WTC11 (cell line): ENCODE measurements around the gene GRPEL1. TPM values are rescaled to one million over a fixed set of nuclear protein-coding genes. Genes with fewer than 3 reads are reported as not detected.
"Not testable (repeated sequence)": the region's sequence is repeated elsewhere in the genome, so short reads cannot be mapped to it uniquely, and the experiment has no call there.

ENCODE experiments used
- ATAC-seq: fragments of 200-7000 bp; cut with Tn5 transposase; 2 replicates; pipeline ENCODE4 v1.10.0; 2021; ENCODE audit warnings: mild to moderate bottlenecking, moderate library complexity
- CTCF ChIA-PET: fragments of 300-600 bp; sonication (Branson Sonifier 250); formaldehyde crosslinking; loops from one replicate; lab custom pipeline; 2021; ENCODE audit warnings: antibody characterized with exemption; lab: Charles Lee
- POLR2A ChIA-PET: fragments of 350-600 bp; sonication (Branson Sonifier 250); formaldehyde crosslinking; loops from one replicate; lab custom pipeline; 2021; ENCODE audit warnings: antibody characterized with exemption; lab: Charles Lee
- DNase-seq: peaks from one replicate; pipeline ENCODE4 v3.0.0; 2021; ENCODE audit warnings: low spot score
- H3K27ac Mint-ChIP-seq: 2 replicates; pipeline ENCODE4 v1.8.0; 2021; ENCODE audit warnings: mixed read lengths
- H3K27me3 Mint-ChIP-seq: 2 replicates; pipeline ENCODE4 v1.8.0; 2021; ENCODE audit warnings: low read depth, mild to moderate bottlenecking, moderate library complexity, mixed read lengths
- H3K36me3 Mint-ChIP-seq: 2 replicates; pipeline ENCODE4 v1.8.0; 2021; ENCODE audit warnings: mixed read lengths
- H3K4me1 Mint-ChIP-seq: 2 replicates; pipeline ENCODE4 v1.8.0; 2022; ENCODE audit warnings: mixed read lengths
- H3K4me3 Mint-ChIP-seq: 2 replicates; pipeline ENCODE4 v1.8.0; 2021; ENCODE audit warnings: mild to moderate bottlenecking, moderate library complexity, mixed read lengths
- H3K9me3 Mint-ChIP-seq: 2 replicates; pipeline ENCODE4 v1.8.0; 2021; ENCODE audit warnings: mixed read lengths
- ATF1 ChIP-seq: sonication (generic); formaldehyde crosslinking; IDR thresholded peaks from 2 replicates; pipeline ENCODE4 v1.8.1; 2023; ENCODE audit warnings: mild to moderate bottlenecking, moderate library complexity, missing genetic modification reagents
- CREB1 ChIP-seq: sonication (generic); formaldehyde crosslinking; IDR thresholded peaks from 2 replicates; pipeline ENCODE4 v1.8.0; 2023; ENCODE audit warnings: mild to moderate bottlenecking, missing genetic modification reagents
- ELF4 ChIP-seq: sonication (generic); formaldehyde crosslinking; IDR thresholded peaks from 2 replicates; pipeline ENCODE4 v1.8.1; 2022; ENCODE audit warnings: low read depth, mild to moderate bottlenecking, moderate library complexity, missing genetic modification reagents
- ESRRA ChIP-seq: sonication (generic); formaldehyde crosslinking; IDR thresholded peaks from 2 replicates; pipeline ENCODE4 v1.8.1; 2022; ENCODE audit warnings: mild to moderate bottlenecking, missing genetic modification reagents, borderline replicate concordance
- GTF2I ChIP-seq: fragments of 250-450 bp; sonication (Bioruptor Pico); conservative IDR thresholded peaks from 2 replicates; pipeline ENCODE4 v1.4.0; 2021; ENCODE audit warnings: mild to moderate bottlenecking
- JUN ChIP-seq: sonication (generic); formaldehyde crosslinking; IDR thresholded peaks from 2 replicates; pipeline ENCODE4 v1.8.0; 2023; ENCODE audit warnings: mild to moderate bottlenecking, missing genetic modification reagents
- NFYB ChIP-seq: sonication (generic); formaldehyde crosslinking; conservative IDR thresholded peaks from 2 replicates; pipeline ENCODE4 v1.8.0; 2022; ENCODE audit warnings: low read depth, missing genetic modification reagents
- NR2C2 ChIP-seq: sonication (generic); formaldehyde crosslinking; IDR thresholded peaks from 2 replicates; pipeline ENCODE4 v1.8.0; 2022; ENCODE audit warnings: mild to moderate bottlenecking, missing genetic modification reagents
- PRRX2 ChIP-seq: fragments of 250-450 bp; sonication (Bioruptor Pico); IDR thresholded peaks from 2 replicates; pipeline ENCODE4 v1.8.0; 2021; ENCODE audit warnings: mild to moderate bottlenecking
- RELA ChIP-seq: sonication (generic); formaldehyde crosslinking; IDR thresholded peaks from 2 replicates; pipeline ENCODE4 v1.8.1; 2022; ENCODE audit warnings: missing genetic modification reagents, mild to moderate bottlenecking, borderline replicate concordance
- RORB ChIP-seq: fragments of 250-450 bp; sonication (Bioruptor Pico); IDR thresholded peaks from 2 replicates; pipeline ENCODE4 v1.9.0; 2021; ENCODE audit warnings: mild to moderate bottlenecking
- TP53 ChIP-seq: sonication (generic); formaldehyde crosslinking; IDR thresholded peaks from 2 replicates; pipeline ENCODE4 v1.8.1; 2023; ENCODE audit warnings: mild to moderate bottlenecking, missing genetic modification reagents
- total RNA-seq: library from RNA; stranded (reverse); gene quantifications from 3 replicates; pipeline ENCODE4 v1.2.3, GENCODE V29; 2021
- TF ChIP-seq, protein P1 (sequence below): sonication (generic); formaldehyde crosslinking; IDR thresholded peaks from 2 replicates; pipeline ENCODE4 v1.8.1; 2023; ENCODE audit warnings: mild to moderate bottlenecking, missing genetic modification reagents, moderate library complexity
- TF ChIP-seq, protein P2 (sequence below): fragments of 250-450 bp; sonication (Bioruptor Pico); IDR thresholded peaks from 2 replicates; pipeline ENCODE4 v1.9.0; 2021; ENCODE audit warnings: moderate library complexity, mild to moderate bottlenecking, inconsistent platforms, borderline replicate concordance
- TF ChIP-seq, protein P3 (sequence below): sonication (generic); formaldehyde crosslinking; IDR thresholded peaks from 2 replicates; pipeline ENCODE4 v1.8.0; 2023; ENCODE audit warnings: mild to moderate bottlenecking, missing genetic modification reagents
- TF ChIP-seq, protein P4 (sequence below): sonication (generic); formaldehyde crosslinking; IDR thresholded peaks from 2 replicates; pipeline ENCODE4 v1.8.0; 2022; ENCODE audit warnings: mild to moderate bottlenecking, missing genetic modification reagents
- TF ChIP-seq, protein P5 (sequence below): sonication (generic); formaldehyde crosslinking; conservative IDR thresholded peaks from 2 replicates; pipeline ENCODE4 v1.8.1; 2023; ENCODE audit warnings: mild to moderate bottlenecking, low read depth, missing genetic modification reagents, moderate library complexity
- TF ChIP-seq, protein P6 (sequence below): sonication (generic); formaldehyde crosslinking; IDR thresholded peaks from 2 replicates; pipeline ENCODE4 v1.8.1; 2022; ENCODE audit warnings: low read depth, missing genetic modification reagents, borderline replicate concordance
- TF ChIP-seq, protein P7 (sequence below): fragments of 250-450 bp; sonication (Bioruptor Pico); IDR thresholded peaks from 2 replicates; pipeline ENCODE4 v1.9.0; 2021; ENCODE audit warnings: mild to moderate bottlenecking
- TF ChIP-seq, protein P8 (sequence below): sonication (generic); formaldehyde crosslinking; IDR thresholded peaks from 2 replicates; pipeline ENCODE4 v1.8.1; 2022; ENCODE audit warnings: mild to moderate bottlenecking, missing genetic modification reagents, moderate library complexity, borderline replicate concordance

The GRPEL1 gene
- total RNA-seq, 1 experiment from 2014 or later = 50.0 TPM

DNA sequence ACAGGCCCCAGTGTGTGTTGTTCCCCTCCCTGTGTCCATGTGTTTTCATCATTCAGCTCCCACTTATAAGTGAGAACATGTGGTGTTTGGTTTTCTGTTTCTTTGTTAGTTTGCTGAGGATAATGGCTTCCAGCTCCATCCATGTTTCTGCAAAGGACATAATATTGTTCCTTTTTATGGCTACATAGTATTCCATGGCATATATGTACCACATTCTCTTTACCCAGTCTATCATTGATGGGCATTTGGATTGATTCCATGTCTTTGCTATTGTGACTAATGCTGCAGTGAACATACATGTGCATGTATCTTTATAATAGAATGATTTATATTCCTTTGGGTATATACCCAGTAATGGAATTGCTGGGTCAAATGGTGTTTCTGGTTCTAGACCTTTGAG lies 11.6 kb upstream of the GRPEL1 start:
- H3K27ac Mint-ChIP-seq, H3K4me1 Mint-ChIP-seq, POLR2A ChIA-PET, H3K9me3 Mint-ChIP-seq, ATAC-seq, H3K36me3 Mint-ChIP-seq, DNase-seq, H3K4me3 Mint-ChIP-seq: not testable (repeated sequence)
- peaks cover 52% of the 10 kb centered on the region for H3K27me3 Mint-ChIP-seq
- CTCF ChIA-PET = interaction anchor here (2.4 kb wide), 1 partner anchor 9 kb away, joined by 8 read pairs; no protein-coding TSS in a partner anchor

DNA sequence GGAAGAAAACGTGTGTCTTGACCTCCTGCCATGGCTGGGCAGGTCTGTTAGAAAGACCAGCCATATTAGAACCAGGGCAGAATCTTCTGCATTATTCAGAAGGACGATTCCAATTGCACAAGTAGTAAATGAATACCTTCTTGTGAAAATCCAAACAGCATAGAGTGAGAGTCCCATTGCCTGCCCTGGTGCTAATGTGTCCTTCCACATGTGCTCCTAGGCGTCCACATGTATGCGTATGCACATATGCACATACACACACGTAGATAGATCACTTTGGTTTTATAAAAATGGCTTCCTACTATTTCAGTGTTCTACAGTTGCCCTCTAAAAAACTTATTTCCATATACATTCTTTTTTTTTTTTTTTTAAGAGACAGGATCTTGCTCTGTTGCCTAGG lies 10.2 kb upstream of the GRPEL1 start:
- Mint-ChIP-seq H3K4me1 (no peaks in the 10 kb centered on the region), H3K9me3 (peaks cover 10% of the 10 kb centered on the region), H3K36me3 (no peaks in the 10 kb centered on the region), H3K4me3 (no peak overlapping the region), H3K27ac (no peak overlapping the region), H3K27me3 (peaks cover 43% of the 10 kb centered on the region)
- ATAC-seq (no peak), DNase-seq (no peak)
- ChIA-PET CTCF (no interaction called here), POLR2A (no interaction called here)
- TF ChIP-seq, protein P1, sequence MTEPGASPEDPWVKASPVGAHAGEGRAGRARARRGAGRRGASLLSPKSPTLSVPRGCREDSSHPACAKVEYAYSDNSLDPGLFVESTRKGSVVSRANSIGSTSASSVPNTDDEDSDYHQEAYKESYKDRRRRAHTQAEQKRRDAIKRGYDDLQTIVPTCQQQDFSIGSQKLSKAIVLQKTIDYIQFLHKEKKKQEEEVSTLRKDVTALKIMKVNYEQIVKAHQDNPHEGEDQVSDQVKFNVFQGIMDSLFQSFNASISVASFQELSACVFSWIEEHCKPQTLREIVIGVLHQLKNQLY (CRISPR knock-in tag) = no peak
- TF ChIP-seq ESRRA (no peak), CREB1 (no peak), JUN (no peak), NR2C2 (no peak), TP53 (CRISPR knock-in tag) (no peak), RORB (CRISPR knock-in tag) (no peak), GTF2I (CRISPR knock-in tag) (no peak)
- TF ChIP-seq, protein P2, sequence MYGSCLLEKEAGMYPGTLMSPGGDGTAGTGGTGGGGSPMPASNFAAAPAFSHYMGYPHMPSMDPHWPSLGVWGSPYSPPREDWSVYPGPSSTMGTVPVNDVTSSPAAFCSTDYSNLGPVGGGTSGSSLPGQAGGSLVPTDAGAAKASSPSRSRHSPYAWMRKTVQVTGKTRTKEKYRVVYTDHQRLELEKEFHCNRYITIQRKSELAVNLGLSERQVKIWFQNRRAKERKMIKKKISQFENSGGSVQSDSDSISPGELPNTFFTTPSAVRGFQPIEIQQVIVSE (CRISPR knock-in tag) = no peak
- TF ChIP-seq, all 79 proteins: peak for 0

DNA sequence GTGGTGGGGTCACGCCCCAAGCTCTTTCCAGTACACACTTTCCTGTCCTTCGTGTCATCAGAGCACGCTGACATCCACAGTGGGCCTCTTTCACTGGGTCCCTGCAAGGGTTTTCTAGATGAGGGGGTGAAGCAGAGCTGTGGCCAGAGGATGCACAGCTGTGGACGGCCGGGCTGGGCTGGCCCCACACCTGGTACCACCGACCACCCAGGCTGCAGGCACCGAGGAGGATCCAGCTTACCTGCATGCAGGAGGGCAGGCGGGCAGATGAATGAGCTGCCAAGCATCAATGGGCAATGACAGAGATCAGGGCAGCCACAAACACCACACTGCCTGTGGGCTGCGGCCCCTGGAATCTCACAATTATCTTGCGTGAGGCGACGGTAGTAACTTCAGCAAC lies 9.5 kb upstream of the GRPEL1 start:
- Mint-ChIP-seq H3K9me3 (peaks cover 10% of the 10 kb centered on the region), H3K36me3 (no peaks in the 10 kb centered on the region), H3K27me3 (peaks cover 40% of the 10 kb centered on the region), H3K27ac (no peak overlapping the region), H3K4me3 (no peak overlapping the region), H3K4me1 (no peaks in the 10 kb centered on the region)
- CTCF ChIA-PET = no interaction called here
- DNase-seq = no peak
- ATAC-seq = no peak
- no peak for TF ChIP-seq PRRX2 (CRISPR knock-in tag)
- TF ChIP-seq, protein P3, sequence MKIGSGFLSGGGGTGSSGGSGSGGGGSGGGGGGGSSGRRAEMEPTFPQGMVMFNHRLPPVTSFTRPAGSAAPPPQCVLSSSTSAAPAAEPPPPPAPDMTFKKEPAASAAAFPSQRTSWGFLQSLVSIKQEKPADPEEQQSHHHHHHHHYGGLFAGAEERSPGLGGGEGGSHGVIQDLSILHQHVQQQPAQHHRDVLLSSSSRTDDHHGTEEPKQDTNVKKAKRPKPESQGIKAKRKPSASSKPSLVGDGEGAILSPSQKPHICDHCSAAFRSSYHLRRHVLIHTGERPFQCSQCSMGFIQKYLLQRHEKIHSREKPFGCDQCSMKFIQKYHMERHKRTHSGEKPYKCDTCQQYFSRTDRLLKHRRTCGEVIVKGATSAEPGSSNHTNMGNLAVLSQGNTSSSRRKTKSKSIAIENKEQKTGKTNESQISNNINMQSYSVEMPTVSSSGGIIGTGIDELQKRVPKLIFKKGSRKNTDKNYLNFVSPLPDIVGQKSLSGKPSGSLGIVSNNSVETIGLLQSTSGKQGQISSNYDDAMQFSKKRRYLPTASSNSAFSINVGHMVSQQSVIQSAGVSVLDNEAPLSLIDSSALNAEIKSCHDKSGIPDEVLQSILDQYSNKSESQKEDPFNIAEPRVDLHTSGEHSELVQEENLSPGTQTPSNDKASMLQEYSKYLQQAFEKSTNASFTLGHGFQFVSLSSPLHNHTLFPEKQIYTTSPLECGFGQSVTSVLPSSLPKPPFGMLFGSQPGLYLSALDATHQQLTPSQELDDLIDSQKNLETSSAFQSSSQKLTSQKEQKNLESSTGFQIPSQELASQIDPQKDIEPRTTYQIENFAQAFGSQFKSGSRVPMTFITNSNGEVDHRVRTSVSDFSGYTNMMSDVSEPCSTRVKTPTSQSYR (CRISPR knock-in tag) = no peak
- TF ChIP-seq ELF4 (CRISPR knock-in tag) = no peak
- TF ChIP-seq, protein P4, sequence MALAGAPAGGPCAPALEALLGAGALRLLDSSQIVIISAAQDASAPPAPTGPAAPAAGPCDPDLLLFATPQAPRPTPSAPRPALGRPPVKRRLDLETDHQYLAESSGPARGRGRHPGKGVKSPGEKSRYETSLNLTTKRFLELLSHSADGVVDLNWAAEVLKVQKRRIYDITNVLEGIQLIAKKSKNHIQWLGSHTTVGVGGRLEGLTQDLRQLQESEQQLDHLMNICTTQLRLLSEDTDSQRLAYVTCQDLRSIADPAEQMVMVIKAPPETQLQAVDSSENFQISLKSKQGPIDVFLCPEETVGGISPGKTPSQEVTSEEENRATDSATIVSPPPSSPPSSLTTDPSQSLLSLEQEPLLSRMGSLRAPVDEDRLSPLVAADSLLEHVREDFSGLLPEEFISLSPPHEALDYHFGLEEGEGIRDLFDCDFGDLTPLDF (CRISPR knock-in tag) = no peak
- no peak for TF ChIP-seq ATF1 (CRISPR knock-in tag)
- TF ChIP-seq, protein P1 (CRISPR knock-in tag) = no peak
- TF ChIP-seq, protein P5, sequence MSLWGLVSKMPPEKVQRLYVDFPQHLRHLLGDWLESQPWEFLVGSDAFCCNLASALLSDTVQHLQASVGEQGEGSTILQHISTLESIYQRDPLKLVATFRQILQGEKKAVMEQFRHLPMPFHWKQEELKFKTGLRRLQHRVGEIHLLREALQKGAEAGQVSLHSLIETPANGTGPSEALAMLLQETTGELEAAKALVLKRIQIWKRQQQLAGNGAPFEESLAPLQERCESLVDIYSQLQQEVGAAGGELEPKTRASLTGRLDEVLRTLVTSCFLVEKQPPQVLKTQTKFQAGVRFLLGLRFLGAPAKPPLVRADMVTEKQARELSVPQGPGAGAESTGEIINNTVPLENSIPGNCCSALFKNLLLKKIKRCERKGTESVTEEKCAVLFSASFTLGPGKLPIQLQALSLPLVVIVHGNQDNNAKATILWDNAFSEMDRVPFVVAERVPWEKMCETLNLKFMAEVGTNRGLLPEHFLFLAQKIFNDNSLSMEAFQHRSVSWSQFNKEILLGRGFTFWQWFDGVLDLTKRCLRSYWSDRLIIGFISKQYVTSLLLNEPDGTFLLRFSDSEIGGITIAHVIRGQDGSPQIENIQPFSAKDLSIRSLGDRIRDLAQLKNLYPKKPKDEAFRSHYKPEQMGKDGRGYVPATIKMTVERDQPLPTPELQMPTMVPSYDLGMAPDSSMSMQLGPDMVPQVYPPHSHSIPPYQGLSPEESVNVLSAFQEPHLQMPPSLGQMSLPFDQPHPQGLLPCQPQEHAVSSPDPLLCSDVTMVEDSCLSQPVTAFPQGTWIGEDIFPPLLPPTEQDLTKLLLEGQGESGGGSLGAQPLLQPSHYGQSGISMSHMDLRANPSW = no peak
- TF ChIP-seq, protein P6, sequence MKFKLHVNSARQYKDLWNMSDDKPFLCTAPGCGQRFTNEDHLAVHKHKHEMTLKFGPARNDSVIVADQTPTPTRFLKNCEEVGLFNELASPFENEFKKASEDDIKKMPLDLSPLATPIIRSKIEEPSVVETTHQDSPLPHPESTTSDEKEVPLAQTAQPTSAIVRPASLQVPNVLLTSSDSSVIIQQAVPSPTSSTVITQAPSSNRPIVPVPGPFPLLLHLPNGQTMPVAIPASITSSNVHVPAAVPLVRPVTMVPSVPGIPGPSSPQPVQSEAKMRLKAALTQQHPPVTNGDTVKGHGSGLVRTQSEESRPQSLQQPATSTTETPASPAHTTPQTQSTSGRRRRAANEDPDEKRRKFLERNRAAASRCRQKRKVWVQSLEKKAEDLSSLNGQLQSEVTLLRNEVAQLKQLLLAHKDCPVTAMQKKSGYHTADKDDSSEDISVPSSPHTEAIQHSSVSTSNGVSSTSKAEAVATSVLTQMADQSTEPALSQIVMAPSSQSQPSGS = no peak
- TF ChIP-seq RELA (CRISPR knock-in tag) = no peak
- TF ChIP-seq, protein P7, sequence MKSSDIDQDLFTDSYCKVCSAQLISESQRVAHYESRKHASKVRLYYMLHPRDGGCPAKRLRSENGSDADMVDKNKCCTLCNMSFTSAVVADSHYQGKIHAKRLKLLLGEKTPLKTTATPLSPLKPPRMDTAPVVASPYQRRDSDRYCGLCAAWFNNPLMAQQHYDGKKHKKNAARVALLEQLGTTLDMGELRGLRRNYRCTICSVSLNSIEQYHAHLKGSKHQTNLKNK = no peak
- TF ChIP-seq NFYB (CRISPR knock-in tag) = no peak
- no peak for TF ChIP-seq GTF2I (CRISPR knock-in tag)
- TF ChIP-seq, protein P8, sequence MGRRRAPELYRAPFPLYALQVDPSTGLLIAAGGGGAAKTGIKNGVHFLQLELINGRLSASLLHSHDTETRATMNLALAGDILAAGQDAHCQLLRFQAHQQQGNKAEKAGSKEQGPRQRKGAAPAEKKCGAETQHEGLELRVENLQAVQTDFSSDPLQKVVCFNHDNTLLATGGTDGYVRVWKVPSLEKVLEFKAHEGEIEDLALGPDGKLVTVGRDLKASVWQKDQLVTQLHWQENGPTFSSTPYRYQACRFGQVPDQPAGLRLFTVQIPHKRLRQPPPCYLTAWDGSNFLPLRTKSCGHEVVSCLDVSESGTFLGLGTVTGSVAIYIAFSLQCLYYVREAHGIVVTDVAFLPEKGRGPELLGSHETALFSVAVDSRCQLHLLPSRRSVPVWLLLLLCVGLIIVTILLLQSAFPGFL (CRISPR knock-in tag) = no peak
- POLR2A ChIA-PET = interaction anchor here (1.1 kb wide), 1 partner anchor 9 kb away, joined by 3 read pairs; the partner anchor contains the start of gene GRPEL1
